ENCODE data around the gene BMP8A.

GRCh38 chr1:39574646-39575045, 83.2 kb downstream of the BMP8A start:
- TF ChIP-seq CTCF (IDR thresholded peaks at IDR 0.05; ENCODE audit: insufficient read depth, low read length) (no peak), REST (IDR thresholded peaks at IDR 0.05; ENCODE audit: insufficient replicate concordance, low read depth) (no peak)
